ENCODE data around the gene IGSF8. TPM values are rescaled to one million over a fixed set of nuclear protein-coding genes. Genes with fewer than 3 reads are reported as not detected.

The IGSF8 gene
- total RNA-seq, 6 experiments from 2014 or later: 27.5 to 45.7 (median 29.4) TPM

DNA sequence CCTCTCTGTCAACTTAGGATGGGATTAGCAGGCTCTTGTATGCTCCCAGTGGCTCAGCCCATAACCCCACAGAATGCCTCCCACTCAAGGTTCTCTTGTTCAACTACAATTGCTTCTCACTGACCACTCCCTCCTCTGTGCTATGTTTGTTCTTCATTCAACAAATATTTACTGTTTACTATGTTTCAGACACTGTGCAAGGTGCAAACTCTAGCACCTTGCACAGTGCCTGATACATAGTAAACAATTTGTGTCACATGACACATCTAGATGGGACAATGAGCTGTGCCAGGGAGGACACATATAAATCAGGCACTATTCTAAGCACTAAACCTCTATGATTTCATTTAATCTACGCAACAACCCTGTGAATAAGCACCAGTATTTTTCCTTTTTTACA is 32.5 kb upstream of the IGSF8 start:
- WGBS (ENCODE audit: insufficient coverage, low coverage, low lambda C conversion rate, missing lambda C conversion rate): 88% methylated on average over 1 of the region's 1 CpG
- Histone ChIP-seq H3K4me3 (no peak overlapping the region), H3K4me1 (no peaks in the 10 kb centered on the region), H3K9me3 (no peaks in the 10 kb centered on the region), H3K27me3 (no peaks in the 10 kb centered on the region), H3K27ac (no peak overlapping the region), H3K36me3 (no peaks in the 10 kb centered on the region)
- TF ChIP-seq, protein P1, sequence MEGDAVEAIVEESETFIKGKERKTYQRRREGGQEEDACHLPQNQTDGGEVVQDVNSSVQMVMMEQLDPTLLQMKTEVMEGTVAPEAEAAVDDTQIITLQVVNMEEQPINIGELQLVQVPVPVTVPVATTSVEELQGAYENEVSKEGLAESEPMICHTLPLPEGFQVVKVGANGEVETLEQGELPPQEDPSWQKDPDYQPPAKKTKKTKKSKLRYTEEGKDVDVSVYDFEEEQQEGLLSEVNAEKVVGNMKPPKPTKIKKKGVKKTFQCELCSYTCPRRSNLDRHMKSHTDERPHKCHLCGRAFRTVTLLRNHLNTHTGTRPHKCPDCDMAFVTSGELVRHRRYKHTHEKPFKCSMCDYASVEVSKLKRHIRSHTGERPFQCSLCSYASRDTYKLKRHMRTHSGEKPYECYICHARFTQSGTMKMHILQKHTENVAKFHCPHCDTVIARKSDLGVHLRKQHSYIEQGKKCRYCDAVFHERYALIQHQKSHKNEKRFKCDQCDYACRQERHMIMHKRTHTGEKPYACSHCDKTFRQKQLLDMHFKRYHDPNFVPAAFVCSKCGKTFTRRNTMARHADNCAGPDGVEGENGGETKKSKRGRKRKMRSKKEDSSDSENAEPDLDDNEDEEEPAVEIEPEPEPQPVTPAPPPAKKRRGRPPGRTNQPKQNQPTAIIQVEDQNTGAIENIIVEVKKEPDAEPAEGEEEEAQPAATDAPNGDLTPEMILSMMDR (IDR thresholded peaks at IDR 0.05): no peak
- TF ChIP-seq POLR2A (IDR thresholded peaks at IDR 0.05): no peak
- DNase-seq: no peak
- intact Hi-C loops (cut with DNase I): no loop called here
- no peak for ATAC-seq

GRCh38 chr1:160130486-160130885 is 32.1 kb upstream of the IGSF8 start:
- Histone ChIP-seq H3K27ac (no peak overlapping the region), H3K4me1 (no peaks in the 10 kb centered on the region), H3K36me3 (no peaks in the 10 kb centered on the region), H3K27me3 (no peaks in the 10 kb centered on the region), H3K9me3 (no peaks in the 10 kb centered on the region), H3K4me3 (no peak overlapping the region)
- intact Hi-C loops (cut with DNase I): no loop called here
- WGBS (ENCODE audit: insufficient coverage, low coverage, low lambda C conversion rate, missing lambda C conversion rate): 80% methylated on average over 1 of the region's 5 CpGs
- DNase-seq (no peak), ATAC-seq (no peak)
- TF ChIP-seq POLR2A (IDR thresholded peaks at IDR 0.05): no peak
- TF ChIP-seq, protein P1 (IDR thresholded peaks at IDR 0.05): no peak

GRCh38 chr1:160129966-160130365 is 31.5 kb upstream of the IGSF8 start:
- H3K9me3 ChIP-seq: no peaks in the 10 kb centered on the region
- H3K36me3 ChIP-seq: no peaks in the 10 kb centered on the region
- H3K27ac ChIP-seq: no peak overlapping the region
- 94% methylated on average over 9 of the region's 11 CpGs for WGBS (ENCODE audit: insufficient coverage, low coverage, low lambda C conversion rate, missing lambda C conversion rate)
- H3K4me1 ChIP-seq: no peaks in the 10 kb centered on the region
- DNase-seq: no peak
- intact Hi-C loops (cut with DNase I): no loop called here
- no peak overlapping the region for H3K4me3 ChIP-seq
- no peaks in the 10 kb centered on the region for H3K27me3 ChIP-seq
- no peak for TF ChIP-seq POLR2A (IDR thresholded peaks at IDR 0.05)
- TF ChIP-seq, protein P1 (IDR thresholded peaks at IDR 0.05): no peak
- ATAC-seq: no peak

GRCh38 chr1:160129558-160129957 is 31.1 kb upstream of the IGSF8 start:
- no peak overlapping the region for H3K27ac ChIP-seq
- intact Hi-C loops (cut with DNase I): no loop called here
- ATAC-seq (no peak), DNase-seq (no peak)
- H3K4me3 ChIP-seq: no peak overlapping the region
- H3K36me3 ChIP-seq: no peaks in the 10 kb centered on the region
- 62% methylated on average over 3 of the region's 3 CpGs for WGBS (ENCODE audit: insufficient coverage, low coverage, low lambda C conversion rate, missing lambda C conversion rate)
- H3K9me3 ChIP-seq: no peaks in the 10 kb centered on the region
- H3K4me1 ChIP-seq: no peaks in the 10 kb centered on the region
- no peak for TF ChIP-seq POLR2A (IDR thresholded peaks at IDR 0.05)
- TF ChIP-seq, protein P1 (IDR thresholded peaks at IDR 0.05): no peak
- H3K27me3 ChIP-seq: no peaks in the 10 kb centered on the region

GRCh38 chr1:160129046-160129445 is 30.6 kb upstream of the IGSF8 start:
- H3K36me3 ChIP-seq: no peaks in the 10 kb centered on the region
- no peaks in the 10 kb centered on the region for H3K9me3 ChIP-seq
- no peak overlapping the region for H3K27ac ChIP-seq
- H3K4me1 ChIP-seq: no peaks in the 10 kb centered on the region
- no peak overlapping the region for H3K4me3 ChIP-seq
- ATAC-seq (no peak), DNase-seq (no peak)
- no peaks in the 10 kb centered on the region for H3K27me3 ChIP-seq
- WGBS (ENCODE audit: insufficient coverage, low coverage, low lambda C conversion rate, missing lambda C conversion rate): no CpG with 5 or more reads among the region's 5 CpGs
- intact Hi-C loops (cut with DNase I): no loop called here
- TF ChIP-seq, protein P1 (IDR thresholded peaks at IDR 0.05): no peak
- TF ChIP-seq POLR2A (IDR thresholded peaks at IDR 0.05): no peak
